Putamen (tissue), 1 donor: ENCODE results near the gene LGR4.

ENCODE experiments used
- DNase-seq: peaks from one replicate; pipeline ENCODE4 v3.0.0-alpha.2; 2016; ENCODE audit warnings: low spot score

The LGR4 gene

GRCh38 chr11:27401833-27402316 is 70.7 kb downstream of the LGR4 start:
- DNase-seq = no peak

- DNase-seq = no peak
Measured at GRCh38 chr11:27401280-27401832, 71.2 kb downstream of the LGR4 start.

DNA sequence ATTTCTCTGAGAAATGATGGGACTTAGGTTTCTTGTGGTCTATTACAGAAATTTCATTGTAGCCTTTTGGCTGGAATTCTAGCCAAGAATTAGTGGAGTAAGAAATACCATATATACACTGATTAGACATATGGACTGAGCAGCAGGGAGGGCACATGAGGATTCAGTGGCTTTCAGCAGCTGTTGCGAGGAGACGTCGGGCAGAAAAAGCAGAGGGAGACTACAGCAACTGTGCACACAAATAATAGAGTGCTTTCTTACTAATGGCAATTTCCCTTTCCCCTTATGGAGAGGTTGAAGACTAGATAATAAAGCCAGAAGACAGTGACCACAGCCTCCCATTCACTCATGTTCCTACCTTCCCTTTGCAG is 74.2 kb downstream of the LGR4 start:
- DNase-seq = no peak

DNA sequence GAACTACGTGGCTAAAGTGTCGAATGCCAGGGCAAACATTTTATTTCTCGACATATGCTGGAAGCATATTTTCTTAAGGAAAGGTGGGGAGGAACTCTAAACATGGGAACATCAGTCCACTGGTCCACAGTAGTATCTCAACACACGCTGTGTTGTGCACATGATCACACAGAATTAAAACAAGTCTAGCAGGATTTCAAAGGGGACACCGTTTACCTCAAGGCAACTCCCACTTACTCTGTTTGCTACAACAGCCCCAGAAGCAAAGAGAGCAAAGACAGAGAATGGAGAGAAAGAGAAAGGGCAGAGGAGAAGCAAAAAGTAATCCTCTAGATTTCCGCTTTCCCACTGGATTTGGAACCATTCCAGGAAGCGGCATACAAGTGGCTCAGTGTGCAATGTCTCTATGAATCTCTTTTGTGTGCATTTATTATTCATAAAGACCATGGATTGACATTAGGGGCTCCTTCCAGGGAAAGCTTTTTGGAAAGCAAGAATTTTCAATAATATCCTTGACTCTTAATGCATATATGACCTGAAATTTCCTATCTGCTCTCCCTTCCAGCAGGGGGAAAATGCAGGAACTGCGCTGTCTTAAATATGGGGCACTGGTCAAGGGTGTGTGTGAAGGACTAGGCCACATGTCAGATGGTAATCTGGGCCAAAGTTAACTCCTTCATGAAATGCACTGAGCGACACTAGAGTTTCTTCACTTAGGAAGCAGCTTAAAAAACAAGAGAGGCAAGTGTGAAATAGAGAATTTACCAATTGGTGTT is 74.8 kb downstream of the LGR4 start:
- no peak for DNase-seq

- no peak for DNase-seq
Measured at GRCh38 chr11:27396259-27396839, 76.2 kb downstream of the LGR4 start.

GRCh38 chr11:27395556-27396258 is 76.9 kb downstream of the LGR4 start:
- DNase-seq = no peak

DNA sequence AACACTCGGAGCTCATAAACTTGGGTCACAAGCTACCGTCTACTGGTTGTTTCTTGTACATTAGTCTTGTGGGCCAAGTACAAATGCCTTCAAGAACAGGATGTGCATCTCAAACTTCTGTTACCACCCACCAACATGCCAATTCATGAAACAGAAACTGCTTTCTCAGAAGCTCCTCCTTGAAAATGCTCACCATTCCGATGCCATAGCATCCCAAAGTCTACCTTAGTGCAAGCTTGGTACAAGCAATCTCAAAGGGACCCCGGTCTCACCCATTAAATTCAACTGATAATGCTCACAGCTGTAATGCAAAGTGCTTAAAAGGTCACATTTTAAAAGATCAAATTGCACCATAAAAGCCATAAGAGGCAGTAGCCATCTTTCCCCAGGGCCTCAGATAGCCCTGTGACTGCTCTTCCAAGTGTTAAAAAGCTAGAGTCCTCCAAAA is 77.8 kb downstream of the LGR4 start:
- DNase-seq = no peak

GRCh38 chr11:27392278-27393114 is 80.1 kb downstream of the LGR4 start:
- no peak for DNase-seq

DNA sequence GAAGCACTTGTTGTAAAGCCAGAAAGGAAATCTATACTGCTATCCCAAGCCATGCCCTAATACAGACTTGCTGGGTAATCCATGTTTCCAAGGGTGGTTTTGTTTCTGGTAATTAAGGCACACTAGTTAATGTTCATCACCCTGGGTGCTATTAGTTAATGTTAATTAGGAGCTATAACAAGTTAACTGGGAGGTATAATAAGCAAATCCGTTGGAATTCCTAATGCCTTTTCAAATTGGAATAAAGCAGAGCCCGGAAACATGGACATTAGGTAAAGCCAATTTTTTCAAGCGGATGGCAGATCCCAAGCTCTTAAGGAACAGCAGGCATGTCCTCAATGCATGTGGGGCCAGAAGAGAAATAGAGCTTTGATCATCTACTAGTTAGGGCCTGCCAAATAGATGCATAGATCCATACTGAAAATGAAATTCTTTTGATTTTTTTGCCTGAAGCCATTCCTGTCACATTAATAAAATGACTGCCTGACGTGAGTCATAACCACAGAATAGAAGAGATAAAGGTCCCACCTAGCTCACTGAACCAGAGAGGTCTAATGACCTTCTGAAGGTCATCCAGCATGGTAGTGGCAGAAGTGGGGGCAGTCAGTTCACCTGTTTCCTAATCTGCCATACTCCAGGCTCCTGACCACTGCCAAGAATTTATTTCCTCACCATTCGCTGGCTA is 81.1 kb downstream of the LGR4 start:
- DNase-seq = no peak

GRCh38 chr11:27390318-27391295 is 82.0 kb downstream of the LGR4 start:
- no peak for DNase-seq

DNA sequence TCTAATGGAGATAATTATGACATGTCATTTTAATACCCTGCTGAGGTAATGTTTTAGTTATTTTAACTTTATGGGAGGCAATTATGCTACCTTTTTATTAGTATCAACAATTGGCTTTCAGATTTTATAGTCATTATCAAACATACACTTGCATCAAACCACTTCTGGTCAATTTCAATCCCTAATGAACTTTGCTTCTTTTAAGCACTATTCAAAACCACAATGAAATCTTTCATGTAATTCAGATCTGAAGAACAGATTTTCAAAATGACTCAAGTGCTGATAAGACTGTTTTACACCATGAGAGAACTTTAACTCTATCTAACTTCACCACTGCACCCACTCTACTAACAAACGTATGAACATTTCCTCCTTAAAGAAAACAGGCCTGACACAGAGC is 83.7 kb downstream of the LGR4 start:
- DNase-seq = no peak

GRCh38 chr11:27388001-27388400 is 84.6 kb downstream of the LGR4 start:
- DNase-seq = no peak

DNA sequence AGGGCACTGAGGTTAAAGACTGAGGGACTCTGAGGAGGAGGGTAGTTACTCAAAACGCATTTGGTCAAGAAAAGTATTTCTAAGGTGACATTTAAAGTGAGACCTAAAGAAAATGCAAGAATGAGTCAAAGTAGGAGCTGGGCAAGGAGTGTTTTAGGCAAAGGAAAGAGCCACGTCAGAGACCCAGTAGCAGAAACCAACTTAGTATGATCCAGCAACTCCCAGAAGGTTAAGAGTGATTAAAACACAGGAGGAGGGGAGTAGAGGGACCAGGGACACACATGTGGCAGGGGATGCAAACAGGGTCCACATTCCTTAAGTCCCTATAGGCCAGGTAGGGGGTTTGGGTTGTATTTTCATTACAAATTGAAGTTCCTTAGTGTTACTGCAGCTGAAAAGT is 85.2 kb downstream of the LGR4 start:
- DNase-seq = no peak

- DNase-seq = no peak
Measured at GRCh38 chr11:27386181-27386845, 86.3 kb downstream of the LGR4 start.

DNA sequence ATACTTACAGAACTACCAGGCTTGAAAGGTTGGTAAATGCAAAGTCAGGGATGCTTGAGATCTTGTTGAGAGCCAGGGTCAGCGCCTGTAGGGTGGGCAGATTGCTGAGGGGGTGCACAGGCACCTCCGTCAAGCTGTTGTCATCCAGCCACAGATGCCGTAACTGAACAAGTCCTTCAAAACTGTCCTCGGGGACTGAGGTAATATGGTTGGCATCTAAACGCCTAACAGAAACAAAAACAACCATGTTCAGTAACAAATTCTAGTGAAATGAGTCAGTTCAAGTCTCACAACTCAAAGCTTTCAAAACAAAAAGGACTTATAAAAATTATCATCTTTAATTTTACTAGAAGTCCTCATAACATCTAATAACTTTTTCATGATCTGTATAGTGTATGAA is 87.3 kb downstream of the LGR4 start:
- DNase-seq = no peak

DNA sequence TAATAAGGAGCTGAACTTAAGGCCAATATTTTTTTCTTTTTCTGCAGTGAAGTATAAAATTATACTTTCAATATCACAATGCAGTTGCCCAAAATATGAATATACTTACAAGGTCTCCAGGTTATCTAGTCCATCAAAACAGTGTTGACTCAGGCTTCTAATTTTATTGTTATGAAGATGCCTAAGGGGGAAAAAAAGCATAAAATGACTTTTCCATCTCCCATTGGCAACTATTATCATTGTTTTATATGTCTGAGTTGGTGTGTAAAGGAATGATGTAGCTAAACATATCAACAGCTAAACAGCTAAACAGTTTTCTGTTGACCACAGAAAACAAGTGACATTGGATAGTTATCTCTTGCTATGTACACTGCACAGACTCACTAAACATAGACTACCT is 88.4 kb downstream of the LGR4 start:
- no peak for DNase-seq

- no peak for DNase-seq
Measured at GRCh38 chr11:27383645-27384044, 88.9 kb downstream of the LGR4 start.

GRCh38 chr11:27381238-27381666 is 91.3 kb downstream of the LGR4 start:
- no peak for DNase-seq

GRCh38 chr11:27380771-27381170 is 91.8 kb downstream of the LGR4 start:
- no peak for DNase-seq
